NCI-H2227 treated with DMSO at 0.1 percent for 48 hours (cell line): ENCODE data around the gene PDE9A.
"Not testable (repeated sequence)": the region's sequence is repeated elsewhere in the genome, so short reads cannot be mapped to it uniquely, and the experiment has no call there.

Experiments used
- DNase-seq: peaks from one replicate; lab custom pipeline; 2025; lab: John Stamatoyannopoulos, UW

Gene PDE9A

GRCh38 chr21:42690586-42690985, 37.2 kb downstream of the PDE9A start:
- no peak for DNase-seq

- no peak for DNase-seq
Observed at GRCh38 chr21:42691901-42692559, 38.6 kb downstream of the PDE9A start.

GRCh38 chr21:42692688-42693087, 39.3 kb downstream of the PDE9A start:
- DNase-seq: no peak

GRCh38 chr21:42694751-42695696, 41.6 kb downstream of the PDE9A start:
- DNase-seq: no peak

- DNase-seq: no peak
Observed at GRCh38 chr21:42695697-42696380, 42.4 kb downstream of the PDE9A start.

GRCh38 chr21:42696501-42697040, 43.1 kb downstream of the PDE9A start:
- DNase-seq: no peak

- DNase-seq: no peak
Observed at GRCh38 chr21:42698733-42699132, 45.3 kb downstream of the PDE9A start.

GRCh38 chr21:42699196-42699595, 45.8 kb downstream of the PDE9A start:
- DNase-seq: no peak

GRCh38 chr21:42701706-42702456, 48.5 kb downstream of the PDE9A start:
- DNase-seq: no peak

GRCh38 chr21:42702720-42703119, 49.3 kb downstream of the PDE9A start:
- no peak for DNase-seq

GRCh38 chr21:42703136-42703908, 49.9 kb downstream of the PDE9A start:
- DNase-seq: no peak

- no peak for DNase-seq
Observed at GRCh38 chr21:42703965-42704364, 50.5 kb downstream of the PDE9A start.

- no peak for DNase-seq
Observed at GRCh38 chr21:42704861-42705260, 51.4 kb downstream of the PDE9A start.

- no peak for DNase-seq
Observed at GRCh38 chr21:42705346-42705745, 51.9 kb downstream of the PDE9A start.

GRCh38 chr21:42705746-42706374, 52.4 kb downstream of the PDE9A start:
- no peak for DNase-seq

GRCh38 chr21:42706765-42707164, 53.3 kb downstream of the PDE9A start:
- no peak for DNase-seq

GRCh38 chr21:42707207-42707830, 53.9 kb downstream of the PDE9A start:
- DNase-seq: no peak

GRCh38 chr21:42708107-42708506, 54.7 kb downstream of the PDE9A start:
- no peak for DNase-seq

- DNase-seq: not testable (repeated sequence)
Observed at GRCh38 chr21:42708916-42709315, 55.5 kb downstream of the PDE9A start.

- peak; percentile 4 for DNase-seq
Observed at GRCh38 chr21:42711667-42712066, 58.2 kb downstream of the PDE9A start.
